ENCODE measurements around the gene ARF6. TPM values are rescaled to one million over a fixed set of nuclear protein-coding genes. Genes with fewer than 3 reads are reported as not detected.

The ARF6 gene
- total and polyA plus RNA-seq, 10 of the 15 experiments (the other 5 are each of a cell fraction or from before 2014, with no cell fraction given), result 46.8 to 128 (median 71.9) TPM

- in situ Hi-C loops (cut with MboI), result no loop called here
- no peak for ATAC-seq
- ChIA-PET CTCF (interaction anchor here (0.7 to 1.5 kb wide), 7 partner anchors 11 to 223 kb away, joined by 3 to 5 read pairs (median 3); no protein-coding TSS in a partner anchor), SMC1A (ENCODE audit: uncharacterized antibody, unreplicated experiment) (interaction anchor here (0.6 to 2.1 kb wide), 7 partner anchors 11 to 180 kb away, joined by 3 to 9 read pairs (median 4); partner anchors contain the start of gene ARF6), POLR2A (interaction anchor here (0.6 to 0.7 kb wide), 3 partner anchors 10 to 224 kb away, joined by 3 to 9 read pairs (median 7); no protein-coding TSS in a partner anchor), RAD21 (ENCODE audit: unreplicated experiment) (interaction anchor here (0.6 to 1.2 kb wide), 4 partner anchors 11 to 201 kb away, joined by 3 to 5 read pairs (median 4); no protein-coding TSS in a partner anchor)
- no peak for FAIRE-seq
- H3K9me3 ChIP-seq (replicated peaks; ENCODE audit: control insufficient read depth, insufficient read depth, low read length), result no peaks in the 10 kb centered on the region
- 98% methylated on average over 4 of the region's 4 CpGs for WGBS (ENCODE audit: insufficient coverage, insufficient replicate concordance, low lambda C conversion rate, missing lambda C conversion rate)
- no peak overlapping the region for H3K27ac ChIP-seq (ENCODE audit: control insufficient read depth, insufficient read depth)
- no peak for DNase-seq (ENCODE audit: low read depth, low spot score)
- no peaks in the 10 kb centered on the region for H3K27me3 ChIP-seq (replicated peaks in 1 of 2; ENCODE audit: control insufficient read depth in 2 of 2, insufficient read depth in 2 of 2, low read length in 1 of 2)
- no peak overlapping the region for H3K9ac ChIP-seq (ENCODE audit: control insufficient read depth, insufficient read depth, low read length)
- no peaks in the 10 kb centered on the region for H4K20me1 ChIP-seq (ENCODE audit: control insufficient read depth, insufficient read depth)
- no peak overlapping the region for H3K4me3 ChIP-seq
- intact Hi-C loops (cut with micrococcal nuclease; ENCODE audit: unreplicated experiment), result no loop called here
- H3K79me2 ChIP-seq (ENCODE audit: control insufficient read depth, insufficient read depth, low read length), result no peaks in the 10 kb centered on the region
- H3K4me1 ChIP-seq (ENCODE audit: control insufficient read depth, insufficient read depth, low read length), result no peaks in the 10 kb centered on the region
- H2AFZ ChIP-seq (ENCODE audit: control insufficient read depth, low read depth, low read length), result no peak overlapping the region
- H3K36me3 ChIP-seq (ENCODE audit: control insufficient read depth in 2 of 2, insufficient read depth in 2 of 2, low read length in 1 of 2), result no peaks in the 10 kb centered on the region
- H3K4me2 ChIP-seq (ENCODE audit: control insufficient read depth, insufficient read depth), result no peak overlapping the region
- BruUV-seq (replicated peaks), result no TSS peak
- TF ChIP-seq, protein P1, sequence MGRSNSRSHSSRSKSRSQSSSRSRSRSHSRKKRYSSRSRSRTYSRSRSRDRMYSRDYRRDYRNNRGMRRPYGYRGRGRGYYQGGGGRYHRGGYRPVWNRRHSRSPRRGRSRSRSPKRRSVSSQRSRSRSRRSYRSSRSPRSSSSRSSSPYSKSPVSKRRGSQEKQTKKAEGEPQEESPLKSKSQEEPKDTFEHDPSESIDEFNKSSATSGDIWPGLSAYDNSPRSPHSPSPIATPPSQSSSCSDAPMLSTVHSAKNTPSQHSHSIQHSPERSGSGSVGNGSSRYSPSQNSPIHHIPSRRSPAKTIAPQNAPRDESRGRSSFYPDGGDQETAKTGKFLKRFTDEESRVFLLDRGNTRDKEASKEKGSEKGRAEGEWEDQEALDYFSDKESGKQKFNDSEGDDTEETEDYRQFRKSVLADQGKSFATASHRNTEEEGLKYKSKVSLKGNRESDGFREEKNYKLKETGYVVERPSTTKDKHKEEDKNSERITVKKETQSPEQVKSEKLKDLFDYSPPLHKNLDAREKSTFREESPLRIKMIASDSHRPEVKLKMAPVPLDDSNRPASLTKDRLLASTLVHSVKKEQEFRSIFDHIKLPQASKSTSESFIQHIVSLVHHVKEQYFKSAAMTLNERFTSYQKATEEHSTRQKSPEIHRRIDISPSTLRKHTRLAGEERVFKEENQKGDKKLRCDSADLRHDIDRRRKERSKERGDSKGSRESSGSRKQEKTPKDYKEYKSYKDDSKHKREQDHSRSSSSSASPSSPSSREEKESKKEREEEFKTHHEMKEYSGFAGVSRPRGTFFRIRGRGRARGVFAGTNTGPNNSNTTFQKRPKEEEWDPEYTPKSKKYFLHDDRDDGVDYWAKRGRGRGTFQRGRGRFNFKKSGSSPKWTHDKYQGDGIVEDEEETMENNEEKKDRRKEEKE (IDR thresholded peaks at IDR 0.05), result no peak
- TF ChIP-seq CREM (IDR thresholded peaks at IDR 0.05; ENCODE audit: low read depth), result no peak
- TF ChIP-seq, protein P2, sequence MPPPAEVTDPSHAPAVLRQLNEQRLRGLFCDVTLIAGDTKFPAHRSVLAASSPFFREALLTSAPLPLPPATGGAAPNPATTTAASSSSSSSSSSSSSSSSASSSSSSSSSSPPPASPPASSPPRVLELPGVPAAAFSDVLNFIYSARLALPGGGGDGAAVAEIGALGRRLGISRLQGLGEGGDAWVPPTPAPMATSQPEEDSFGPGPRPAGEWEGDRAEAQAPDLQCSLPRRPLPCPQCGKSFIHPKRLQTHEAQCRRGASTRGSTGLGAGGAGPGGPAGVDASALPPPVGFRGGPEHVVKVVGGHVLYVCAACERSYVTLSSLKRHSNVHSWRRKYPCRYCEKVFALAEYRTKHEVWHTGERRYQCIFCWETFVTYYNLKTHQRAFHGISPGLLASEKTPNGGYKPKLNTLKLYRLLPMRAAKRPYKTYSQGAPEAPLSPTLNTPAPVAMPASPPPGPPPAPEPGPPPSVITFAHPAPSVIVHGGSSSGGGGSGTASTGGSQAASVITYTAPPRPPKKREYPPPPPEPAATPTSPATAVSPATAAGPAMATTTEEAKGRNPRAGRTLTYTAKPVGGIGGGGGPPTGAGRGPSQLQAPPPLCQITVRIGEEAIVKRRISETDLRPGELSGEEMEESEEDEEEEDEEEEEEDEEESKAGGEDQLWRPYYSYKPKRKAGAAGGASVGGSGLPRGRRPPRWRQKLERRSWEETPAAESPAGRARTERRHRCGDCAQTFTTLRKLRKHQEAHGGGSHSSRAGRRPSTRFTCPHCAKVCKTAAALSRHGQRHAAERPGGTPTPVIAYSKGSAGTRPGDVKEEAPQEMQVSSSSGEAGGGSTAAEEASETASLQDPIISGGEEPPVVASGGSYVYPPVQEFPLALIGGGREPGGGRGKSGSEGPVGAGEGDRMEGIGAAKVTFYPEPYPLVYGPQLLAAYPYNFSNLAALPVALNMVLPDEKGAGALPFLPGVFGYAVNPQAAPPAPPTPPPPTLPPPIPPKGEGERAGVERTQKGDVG (CRISPR knock-in tag; IDR thresholded peaks at IDR 0.05), result no peak
- no peak for TF ChIP-seq KLF5 (IDR thresholded peaks at IDR 0.05; ENCODE audit: partially characterized antibody)
- TF ChIP-seq ZNF622 (IDR thresholded peaks at IDR 0.05), result no peak
- TF ChIP-seq YBX1 (IDR thresholded peaks at IDR 0.05), result no peak
- no peak for TF ChIP-seq CHD4 (IDR thresholded peaks at IDR 0.05)
- TF ChIP-seq MYC (IDR thresholded peaks at IDR 0.05; ENCODE audit: insufficient read depth, insufficient read length, insufficient replicate concordance, low read length, severe bottlenecking), result no peak
- TF ChIP-seq CBX5 (IDR thresholded peaks at IDR 0.05; ENCODE audit: low read depth), result no peak
- no peak for TF ChIP-seq EED (IDR thresholded peaks at IDR 0.05; ENCODE audit: low read depth)
- no peak for TF ChIP-seq RELB (IDR thresholded peaks at IDR 0.05; ENCODE audit: low read depth)
- TF ChIP-seq BHLHE40 (IDR thresholded peaks at IDR 0.05; ENCODE audit: borderline replicate concordance in 1 of 2, low read depth in 2 of 2, low read length in 1 of 2), result no peak
Measured at GRCh38 chr14:49881350-49882001, 11.4 kb upstream of the ARF6 start.
